ENCODE results near the gene OPTN. TPM values are rescaled to one million over a fixed set of nuclear protein-coding genes. Genes with fewer than 3 reads are reported as not detected.
"Not testable (repeated sequence)": the region's sequence is repeated elsewhere in the genome, so short reads cannot be mapped to it uniquely, and the experiment has no call there.

OPTN gene
- total RNA-seq, 1 donor from 2014 or later: 13.9 TPM

GRCh38 chr10:13080643-13081042 lies 19.3 kb upstream of the OPTN start:
- Histone ChIP-seq H2AFZ (replicated peaks) (peak overlapping the region; percentile 72), H3K79me2 (ENCODE audit: low read depth) (no peaks in the 10 kb centered on the region), H3K27ac (no peak overlapping the region), H3K9me3 (ENCODE audit: low read depth) (no peaks in the 10 kb centered on the region), H3K36me3 (no peaks in the 10 kb centered on the region), H4K20me1 (ENCODE audit: low read depth) (no peaks in the 10 kb centered on the region), H3K9ac (no peak overlapping the region), H3K4me2 (peak overlapping the region; percentile 36), H3K4me1 (peaks cover 18% of the 10 kb centered on the region), H3F3A (ENCODE audit: low read depth) (peaks cover 15% of the 10 kb centered on the region), H3K4me3 (no peak overlapping the region), H3K27me3 (no peaks in the 10 kb centered on the region)
- no peak for DNase-seq (ENCODE audit: low spot score)
- peaks cover 1% of the 10 kb centered on the region for H3K36me3 Mint-ChIP-seq
- no peak overlapping the region for H3K4me3 Mint-ChIP-seq
- H3K4me1 Mint-ChIP-seq: peaks cover 11% of the 10 kb centered on the region
- peaks cover 40% of the 10 kb centered on the region for H3K9me3 Mint-ChIP-seq
- no peak overlapping the region for H3K27ac Mint-ChIP-seq
- TF ChIP-seq CTCF (IDR thresholded peaks at IDR 0.05) (no peak), EZH2phosphoT487 (IDR thresholded peaks at IDR 0.05) (no peak), EZH2 (IDR thresholded peaks at IDR 0.05) (no peak)
- peaks cover 5% of the 10 kb centered on the region for H3K27me3 Mint-ChIP-seq (ENCODE audit: insufficient read depth, low read depth)

- not testable (repeated sequence) for H3K27ac Mint-ChIP-seq; H3K27me3 Mint-ChIP-seq (ENCODE audit: insufficient read depth, low read depth); H3K79me2 ChIP-seq (ENCODE audit: low read depth); H3K36me3 ChIP-seq; H3K9ac ChIP-seq; H3K4me3 Mint-ChIP-seq; H3K27ac ChIP-seq; H2AFZ ChIP-seq (replicated peaks); H3K4me3 ChIP-seq; H3K36me3 Mint-ChIP-seq; H4K20me1 ChIP-seq (ENCODE audit: low read depth); H3K9me3 ChIP-seq (ENCODE audit: low read depth); DNase-seq (ENCODE audit: low spot score); H3K27me3 ChIP-seq; H3K4me2 ChIP-seq
- H3K4me1 ChIP-seq: peaks cover 18% of the 10 kb centered on the region
- Mint-ChIP-seq H3K4me1 (peaks cover 11% of the 10 kb centered on the region), H3K9me3 (peaks cover 36% of the 10 kb centered on the region)
- H3F3A ChIP-seq (ENCODE audit: low read depth): peaks cover 15% of the 10 kb centered on the region
These were observed 16.3 kb upstream of the OPTN start for GRCh38 chr10:13083700-13084099.

GRCh38 chr10:13086056-13086455 lies 13.9 kb upstream of the OPTN start:
- Mint-ChIP-seq H3K27me3 (ENCODE audit: insufficient read depth, low read depth) (peaks cover 7% of the 10 kb centered on the region), H3K9me3 (peaks cover 30% of the 10 kb centered on the region), H3K4me1 (peaks cover 11% of the 10 kb centered on the region), H3K27ac (no peak overlapping the region), H3K36me3 (peaks cover 1% of the 10 kb centered on the region), H3K4me3 (no peak overlapping the region)
- H3K27ac ChIP-seq: no peak overlapping the region
- no peak overlapping the region for H3K9ac ChIP-seq
- H3K36me3 ChIP-seq: no peaks in the 10 kb centered on the region
- no peaks in the 10 kb centered on the region for H3K27me3 ChIP-seq
- no peak for TF ChIP-seq CTCF (IDR thresholded peaks at IDR 0.05)
- TF ChIP-seq EZH2phosphoT487 (IDR thresholded peaks at IDR 0.05): no peak
- no peak for TF ChIP-seq EZH2 (IDR thresholded peaks at IDR 0.05)
- H2AFZ ChIP-seq (replicated peaks): no peak overlapping the region
- no peaks in the 10 kb centered on the region for H3K79me2 ChIP-seq (ENCODE audit: low read depth)
- peaks cover 6% of the 10 kb centered on the region for H3K4me1 ChIP-seq
- H3K4me3 ChIP-seq: no peak overlapping the region
- no peak overlapping the region for H3K4me2 ChIP-seq
- no peaks in the 10 kb centered on the region for H4K20me1 ChIP-seq (ENCODE audit: low read depth)
- no peaks in the 10 kb centered on the region for H3K9me3 ChIP-seq (ENCODE audit: low read depth)
- no peaks in the 10 kb centered on the region for H3F3A ChIP-seq (ENCODE audit: low read depth)
- no peak for DNase-seq (ENCODE audit: low spot score)

- Histone ChIP-seq H3K27me3 (no peaks in the 10 kb centered on the region), H3K9me3 (ENCODE audit: low read depth) (no peaks in the 10 kb centered on the region), H3K4me3 (no peak overlapping the region), H3K36me3 (no peaks in the 10 kb centered on the region), H4K20me1 (ENCODE audit: low read depth) (no peaks in the 10 kb centered on the region), H3K27ac (no peak overlapping the region), H2AFZ (replicated peaks) (no peak overlapping the region), H3K4me1 (peaks cover 6% of the 10 kb centered on the region), H3K9ac (no peak overlapping the region), H3K4me2 (no peak overlapping the region), H3F3A (ENCODE audit: low read depth) (no peaks in the 10 kb centered on the region), H3K79me2 (ENCODE audit: low read depth) (no peaks in the 10 kb centered on the region)
- TF ChIP-seq EZH2phosphoT487 (IDR thresholded peaks at IDR 0.05) (no peak), EZH2 (IDR thresholded peaks at IDR 0.05) (no peak), CTCF (IDR thresholded peaks at IDR 0.05) (no peak)
- Mint-ChIP-seq H3K27ac (no peak overlapping the region), H3K4me1 (peaks cover 16% of the 10 kb centered on the region), H3K4me3 (no peak overlapping the region), H3K9me3 (peaks cover 32% of the 10 kb centered on the region), H3K27me3 (ENCODE audit: insufficient read depth, low read depth) (peaks cover 9% of the 10 kb centered on the region), H3K36me3 (peaks cover 1% of the 10 kb centered on the region)
- DNase-seq (ENCODE audit: low spot score): no peak
These were observed 12.4 kb upstream of the OPTN start for GRCh38 chr10:13087601-13087985.
